ENCODE data around the gene MAP3K15. TPM values are rescaled to one million over a fixed set of nuclear protein-coding genes. Genes with fewer than 3 reads are reported as not detected.

Gene MAP3K15
- total and polyA plus RNA-seq, 10 of the 15 experiments (the other 5 are each of a cell fraction or from before 2014, with no cell fraction given), result 0.03 to 0.16 TPM; not detected in 8

- TSS peak; percentile 63 for BruUV-seq (replicated peaks)
- in situ Hi-C loops (cut with MboI) (no loop called here), intact Hi-C loops (cut with micrococcal nuclease; ENCODE audit: unreplicated experiment) (no loop called here)
- Histone ChIP-seq H3K9me3 (replicated peaks; ENCODE audit: control insufficient read depth, insufficient read depth, low read length) (no peaks in the 10 kb centered on the region), H3K27ac (ENCODE audit: control insufficient read depth, insufficient read depth) (no peak overlapping the region), H3K4me3 (no peak overlapping the region), H2AFZ (ENCODE audit: control insufficient read depth, low read depth, low read length) (no peak overlapping the region), H3K4me2 (ENCODE audit: control insufficient read depth, insufficient read depth) (no peak overlapping the region), H3K9ac (ENCODE audit: control insufficient read depth, insufficient read depth, low read length) (no peak overlapping the region), H3K4me1 (ENCODE audit: control insufficient read depth, insufficient read depth, low read length) (no peaks in the 10 kb centered on the region), H3K79me2 (ENCODE audit: control insufficient read depth, insufficient read depth, low read length) (no peaks in the 10 kb centered on the region), H4K20me1 (ENCODE audit: control insufficient read depth, insufficient read depth) (no peaks in the 10 kb centered on the region), H3K36me3 (ENCODE audit: control insufficient read depth in 2 of 2, insufficient read depth in 2 of 2, low read length in 1 of 2) (peaks cover 0 to 2% of the 10 kb centered on the region in 2 experiments; a peak in 1 of 4 replicates), H3K27me3 (replicated peaks in 1 of 2; ENCODE audit: control insufficient read depth in 2 of 2, insufficient read depth in 2 of 2, low read length in 1 of 2) (no peaks in the 10 kb centered on the region)
- ChIA-PET CTCF (interaction anchor here (0.7 to 1.6 kb wide), 6 partner anchors 9 to 588 kb away, joined by 3 to 9 read pairs (median 4); no protein-coding TSS in a partner anchor), SMC1A (ENCODE audit: uncharacterized antibody, unreplicated experiment) (interaction anchor here (1.1 to 1.7 kb wide), 3 partner anchors 11 to 154 kb away, joined by 3 to 10 read pairs (median 6); no protein-coding TSS in a partner anchor), POLR2A (interaction anchor here (0.5 kb wide), 1 partner anchor 1157 kb away, joined by 4 read pairs; no protein-coding TSS in a partner anchor), RAD21 (ENCODE audit: unreplicated experiment) (interaction anchor here (0.6 to 1.6 kb wide), 3 partner anchors 153 to 232 kb away, joined by 3 to 7 read pairs (median 3); no protein-coding TSS in a partner anchor)
- DNase-seq (ENCODE audit: low read depth, low spot score) (no peak), ATAC-seq (peak; percentile 57), FAIRE-seq (no peak)
- no peak for TF ChIP-seq FOXM1 (IDR thresholded peaks at IDR 0.05; ENCODE audit: low read depth, low read length)
- TF ChIP-seq ZNF274 (IDR thresholded peaks at IDR 0.05; ENCODE audit: insufficient read depth, insufficient read length), result no peak
- TF ChIP-seq CTCF (IDR thresholded peaks at IDR 0.05 in 2 of 3, conservative IDR thresholded peaks at IDR 0.05 in 1 of 3; ENCODE audit: control insufficient read depth in 2 of 3, extremely low read depth in 1 of 3, insufficient read depth in 1 of 3, low read depth in 3 of 3, low read length in 3 of 3), result peak in 2 of 3 experiments; percentile 12 to 13; a peak in 1 of 6 replicates
- TF ChIP-seq ZNF384 (IDR thresholded peaks at IDR 0.05; ENCODE audit: borderline replicate concordance, low read depth, low read length), result 0 out of 2 replicates have a peak, but pooled peaks have one; percentile 50
- no peak for TF ChIP-seq EP300 (IDR thresholded peaks at IDR 0.05; ENCODE audit: borderline replicate concordance in 1 of 2, control insufficient read depth in 1 of 2, low read depth in 2 of 2, low read length in 2 of 2)
- TF ChIP-seq BMI1 (IDR thresholded peaks at IDR 0.05; ENCODE audit: borderline replicate concordance), result no peak
- no peak for TF ChIP-seq PAX8 (IDR thresholded peaks at IDR 0.05)
- TF ChIP-seq RAD21 (IDR thresholded peaks at IDR 0.05; ENCODE audit: insufficient read depth, low read depth, low read length), result peak; percentile 30
- WGBS (ENCODE audit: insufficient coverage, insufficient replicate concordance, low lambda C conversion rate, missing lambda C conversion rate), result 59% methylated on average over 2 of the region's 2 CpGs
Measured at GRCh38 chrX:19535476-19535875, 20.2 kb upstream of the MAP3K15 start.
